K562 (cell line): ENCODE data around the gene CREB3L2. TPM values are rescaled to one million over a fixed set of nuclear protein-coding genes. Genes with fewer than 3 reads are reported as not detected.

Experiments
- polyA plus RNA-seq, 8 experiments: library from polyadenylated mRNA; depleted of rRNA in 4 of 8; stranded (reverse) in 5 of 8; unstranded in 3 of 8; fragments of >200 nt; fragmentation: Nextera tagmentation in 2 of 8; fragmentation: Illumina TruSeq in 1 of 8; extraction: Ambion mirVana in 2 of 8; extraction: Trizol in 1 of 8; gene quantifications; 2 replicates each; pipeline versions ENCODE4 v1.2.1 to v1.2.3, GENCODE V29; 2011 to 2014; ENCODE audit warnings: inconsistent platforms in 1 of 8, missing spikeins in 1 of 8
- total RNA-seq, 7 experiments: library from RNA; depleted of rRNA in 6 of 7; stranded (reverse); fragments of >200 nt in 6 of 7; fragmentation: Illumina TruSeq in 2 of 7; extraction: Trizol in 2 of 7; gene quantifications; 2 replicates each; pipeline versions ENCODE4 v1.2.1 to v1.2.3, GENCODE V29; 2011 to 2021; ENCODE audit warnings: low replicate concordance in 1 of 7
- TF ChIP-seq, protein P1 (sequence below): fragments of 450-650 bp; IDR thresholded peaks from 2 replicates; pipeline ENCODE4 v1.6.1; 2016; ENCODE audit warnings: mild to moderate bottlenecking, moderate library complexity
- TF ChIP-seq, protein P2 (sequence below): fragments of 450-650 bp; IDR thresholded peaks from 2 replicates; pipeline ENCODE4 v1.6.1; 2018; ENCODE audit not compliant: partially characterized antibody
- TF ChIP-seq, protein P3 (sequence below): IDR thresholded peaks from 2 replicates; pipeline ENCODE4 v1.6.1; 2016; ENCODE audit warnings: missing genetic modification characterization, missing compliant biosample characterization

CREB3L2 gene
- total and polyA plus RNA-seq, 9 of the 15 experiments (the other 6 are each of a cell fraction or from before 2014, with no cell fraction given), result 7.1 to 45.6 (median 15.8) TPM

DNA sequence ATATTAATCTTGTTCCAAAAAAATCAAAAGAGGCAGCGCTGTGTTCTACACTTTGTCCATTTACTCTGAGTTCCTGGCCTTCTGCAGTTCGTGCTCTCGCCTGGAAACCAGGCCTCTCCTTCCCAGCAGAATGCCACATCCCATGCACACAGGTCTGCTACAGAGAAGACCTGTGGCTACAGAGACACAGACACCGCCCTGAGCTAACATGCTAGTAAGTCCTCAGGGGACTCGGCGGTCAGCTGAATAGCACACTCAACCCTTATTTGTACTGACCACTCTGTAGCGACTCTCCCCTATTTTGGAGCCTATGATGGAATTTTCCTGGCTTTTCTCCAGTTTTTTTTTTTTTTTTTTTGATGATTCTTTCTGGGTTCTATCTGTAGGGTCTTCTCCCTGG lies 12.8 kb downstream of the CREB3L2 start (continued):
- TF ChIP-seq, protein P1, sequence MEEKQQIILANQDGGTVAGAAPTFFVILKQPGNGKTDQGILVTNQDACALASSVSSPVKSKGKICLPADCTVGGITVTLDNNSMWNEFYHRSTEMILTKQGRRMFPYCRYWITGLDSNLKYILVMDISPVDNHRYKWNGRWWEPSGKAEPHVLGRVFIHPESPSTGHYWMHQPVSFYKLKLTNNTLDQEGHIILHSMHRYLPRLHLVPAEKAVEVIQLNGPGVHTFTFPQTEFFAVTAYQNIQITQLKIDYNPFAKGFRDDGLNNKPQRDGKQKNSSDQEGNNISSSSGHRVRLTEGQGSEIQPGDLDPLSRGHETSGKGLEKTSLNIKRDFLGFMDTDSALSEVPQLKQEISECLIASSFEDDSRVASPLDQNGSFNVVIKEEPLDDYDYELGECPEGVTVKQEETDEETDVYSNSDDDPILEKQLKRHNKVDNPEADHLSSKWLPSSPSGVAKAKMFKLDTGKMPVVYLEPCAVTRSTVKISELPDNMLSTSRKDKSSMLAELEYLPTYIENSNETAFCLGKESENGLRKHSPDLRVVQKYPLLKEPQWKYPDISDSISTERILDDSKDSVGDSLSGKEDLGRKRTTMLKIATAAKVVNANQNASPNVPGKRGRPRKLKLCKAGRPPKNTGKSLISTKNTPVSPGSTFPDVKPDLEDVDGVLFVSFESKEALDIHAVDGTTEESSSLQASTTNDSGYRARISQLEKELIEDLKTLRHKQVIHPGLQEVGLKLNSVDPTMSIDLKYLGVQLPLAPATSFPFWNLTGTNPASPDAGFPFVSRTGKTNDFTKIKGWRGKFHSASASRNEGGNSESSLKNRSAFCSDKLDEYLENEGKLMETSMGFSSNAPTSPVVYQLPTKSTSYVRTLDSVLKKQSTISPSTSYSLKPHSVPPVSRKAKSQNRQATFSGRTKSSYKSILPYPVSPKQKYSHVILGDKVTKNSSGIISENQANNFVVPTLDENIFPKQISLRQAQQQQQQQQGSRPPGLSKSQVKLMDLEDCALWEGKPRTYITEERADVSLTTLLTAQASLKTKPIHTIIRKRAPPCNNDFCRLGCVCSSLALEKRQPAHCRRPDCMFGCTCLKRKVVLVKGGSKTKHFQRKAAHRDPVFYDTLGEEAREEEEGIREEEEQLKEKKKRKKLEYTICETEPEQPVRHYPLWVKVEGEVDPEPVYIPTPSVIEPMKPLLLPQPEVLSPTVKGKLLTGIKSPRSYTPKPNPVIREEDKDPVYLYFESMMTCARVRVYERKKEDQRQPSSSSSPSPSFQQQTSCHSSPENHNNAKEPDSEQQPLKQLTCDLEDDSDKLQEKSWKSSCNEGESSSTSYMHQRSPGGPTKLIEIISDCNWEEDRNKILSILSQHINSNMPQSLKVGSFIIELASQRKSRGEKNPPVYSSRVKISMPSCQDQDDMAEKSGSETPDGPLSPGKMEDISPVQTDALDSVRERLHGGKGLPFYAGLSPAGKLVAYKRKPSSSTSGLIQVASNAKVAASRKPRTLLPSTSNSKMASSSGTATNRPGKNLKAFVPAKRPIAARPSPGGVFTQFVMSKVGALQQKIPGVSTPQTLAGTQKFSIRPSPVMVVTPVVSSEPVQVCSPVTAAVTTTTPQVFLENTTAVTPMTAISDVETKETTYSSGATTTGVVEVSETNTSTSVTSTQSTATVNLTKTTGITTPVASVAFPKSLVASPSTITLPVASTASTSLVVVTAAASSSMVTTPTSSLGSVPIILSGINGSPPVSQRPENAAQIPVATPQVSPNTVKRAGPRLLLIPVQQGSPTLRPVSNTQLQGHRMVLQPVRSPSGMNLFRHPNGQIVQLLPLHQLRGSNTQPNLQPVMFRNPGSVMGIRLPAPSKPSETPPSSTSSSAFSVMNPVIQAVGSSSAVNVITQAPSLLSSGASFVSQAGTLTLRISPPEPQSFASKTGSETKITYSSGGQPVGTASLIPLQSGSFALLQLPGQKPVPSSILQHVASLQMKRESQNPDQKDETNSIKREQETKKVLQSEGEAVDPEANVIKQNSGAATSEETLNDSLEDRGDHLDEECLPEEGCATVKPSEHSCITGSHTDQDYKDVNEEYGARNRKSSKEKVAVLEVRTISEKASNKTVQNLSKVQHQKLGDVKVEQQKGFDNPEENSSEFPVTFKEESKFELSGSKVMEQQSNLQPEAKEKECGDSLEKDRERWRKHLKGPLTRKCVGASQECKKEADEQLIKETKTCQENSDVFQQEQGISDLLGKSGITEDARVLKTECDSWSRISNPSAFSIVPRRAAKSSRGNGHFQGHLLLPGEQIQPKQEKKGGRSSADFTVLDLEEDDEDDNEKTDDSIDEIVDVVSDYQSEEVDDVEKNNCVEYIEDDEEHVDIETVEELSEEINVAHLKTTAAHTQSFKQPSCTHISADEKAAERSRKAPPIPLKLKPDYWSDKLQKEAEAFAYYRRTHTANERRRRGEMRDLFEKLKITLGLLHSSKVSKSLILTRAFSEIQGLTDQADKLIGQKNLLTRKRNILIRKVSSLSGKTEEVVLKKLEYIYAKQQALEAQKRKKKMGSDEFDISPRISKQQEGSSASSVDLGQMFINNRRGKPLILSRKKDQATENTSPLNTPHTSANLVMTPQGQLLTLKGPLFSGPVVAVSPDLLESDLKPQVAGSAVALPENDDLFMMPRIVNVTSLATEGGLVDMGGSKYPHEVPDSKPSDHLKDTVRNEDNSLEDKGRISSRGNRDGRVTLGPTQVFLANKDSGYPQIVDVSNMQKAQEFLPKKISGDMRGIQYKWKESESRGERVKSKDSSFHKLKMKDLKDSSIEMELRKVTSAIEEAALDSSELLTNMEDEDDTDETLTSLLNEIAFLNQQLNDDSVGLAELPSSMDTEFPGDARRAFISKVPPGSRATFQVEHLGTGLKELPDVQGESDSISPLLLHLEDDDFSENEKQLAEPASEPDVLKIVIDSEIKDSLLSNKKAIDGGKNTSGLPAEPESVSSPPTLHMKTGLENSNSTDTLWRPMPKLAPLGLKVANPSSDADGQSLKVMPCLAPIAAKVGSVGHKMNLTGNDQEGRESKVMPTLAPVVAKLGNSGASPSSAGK, result no peak
- TF ChIP-seq, protein P2, sequence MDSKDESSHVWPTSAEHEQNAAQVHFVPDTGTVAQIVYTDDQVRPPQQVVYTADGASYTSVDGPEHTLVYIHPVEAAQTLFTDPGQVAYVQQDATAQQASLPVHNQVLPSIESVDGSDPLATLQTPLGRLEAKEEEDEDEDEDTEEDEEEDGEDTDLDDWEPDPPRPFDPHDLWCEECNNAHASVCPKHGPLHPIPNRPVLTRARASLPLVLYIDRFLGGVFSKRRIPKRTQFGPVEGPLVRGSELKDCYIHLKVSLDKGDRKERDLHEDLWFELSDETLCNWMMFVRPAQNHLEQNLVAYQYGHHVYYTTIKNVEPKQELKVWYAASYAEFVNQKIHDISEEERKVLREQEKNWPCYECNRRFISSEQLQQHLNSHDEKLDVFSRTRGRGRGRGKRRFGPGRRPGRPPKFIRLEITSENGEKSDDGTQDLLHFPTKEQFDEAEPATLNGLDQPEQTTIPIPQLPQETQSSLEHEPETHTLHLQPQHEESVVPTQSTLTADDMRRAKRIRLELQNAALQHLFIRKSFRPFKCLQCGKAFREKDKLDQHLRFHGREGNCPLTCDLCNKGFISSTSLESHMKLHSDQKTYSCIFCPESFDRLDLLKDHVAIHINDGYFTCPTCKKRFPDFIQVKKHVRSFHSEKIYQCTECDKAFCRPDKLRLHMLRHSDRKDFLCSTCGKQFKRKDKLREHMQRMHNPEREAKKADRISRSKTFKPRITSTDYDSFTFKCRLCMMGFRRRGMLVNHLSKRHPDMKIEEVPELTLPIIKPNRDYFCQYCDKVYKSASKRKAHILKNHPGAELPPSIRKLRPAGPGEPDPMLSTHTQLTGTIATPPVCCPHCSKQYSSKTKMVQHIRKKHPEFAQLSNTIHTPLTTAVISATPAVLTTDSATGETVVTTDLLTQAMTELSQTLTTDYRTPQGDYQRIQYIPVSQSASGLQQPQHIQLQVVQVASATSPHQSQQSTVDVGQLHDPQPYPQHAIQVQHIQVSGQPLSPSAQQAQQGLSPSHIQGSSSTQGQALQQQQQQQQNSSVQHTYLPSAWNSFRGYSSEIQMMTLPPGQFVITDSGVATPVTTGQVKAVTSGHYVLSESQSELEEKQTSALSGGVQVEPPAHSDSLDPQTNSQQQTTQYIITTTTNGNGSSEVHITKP, result peak; percentile 82
- TF ChIP-seq, protein P3, sequence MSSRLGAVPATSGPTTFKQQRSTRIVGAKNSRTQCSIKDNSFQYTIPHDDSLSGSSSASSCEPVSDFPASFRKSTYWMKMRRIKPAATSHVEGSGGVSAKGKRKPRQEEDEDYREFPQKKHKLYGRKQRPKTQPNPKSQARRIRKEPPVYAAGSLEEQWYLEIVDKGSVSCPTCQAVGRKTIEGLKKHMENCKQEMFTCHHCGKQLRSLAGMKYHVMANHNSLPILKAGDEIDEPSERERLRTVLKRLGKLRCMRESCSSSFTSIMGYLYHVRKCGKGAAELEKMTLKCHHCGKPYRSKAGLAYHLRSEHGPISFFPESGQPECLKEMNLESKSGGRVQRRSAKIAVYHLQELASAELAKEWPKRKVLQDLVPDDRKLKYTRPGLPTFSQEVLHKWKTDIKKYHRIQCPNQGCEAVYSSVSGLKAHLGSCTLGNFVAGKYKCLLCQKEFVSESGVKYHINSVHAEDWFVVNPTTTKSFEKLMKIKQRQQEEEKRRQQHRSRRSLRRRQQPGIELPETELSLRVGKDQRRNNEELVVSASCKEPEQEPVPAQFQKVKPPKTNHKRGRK, result peak; percentile 33; the same call in 1 of the 2 replicates
